PC-9 (cell line): Measurements from ENCODE around the gene TFCP2L1. TPM values are rescaled to one million over a fixed set of nuclear protein-coding genes. Genes with fewer than 3 reads are reported as not detected.

ENCODE experiments used
- BruUV-seq: library from RNA; stranded (reverse); fragments of 400-500 nt; replicated peaks from 2 replicates; lab custom pipeline; 2021; lab: Mats Ljungman, UMichigan
- CTCF ChIA-PET: fragments of 300-600 bp; sonication (Branson Sonifier 250); formaldehyde crosslinking; loops from one replicate; lab custom pipeline; 2022; ENCODE audit warnings: antibody characterized with exemption; lab: Charles Lee
- POLR2A ChIA-PET: fragments of 300-600 bp; sonication (Branson Sonifier 250); formaldehyde crosslinking; loops from one replicate; lab custom pipeline; 2022; ENCODE audit warnings: antibody characterized with exemption; ENCODE audit not compliant: unreplicated experiment; lab: Charles Lee
- DNase-seq, 2 experiments: peaks; one replicate each; pipeline versions ENCODE4 v3.0.0 to v3.0.0-alpha.2; 2015 to 2022; ENCODE audit warnings: mixed read lengths in 1 of 2
- H2AFZ ChIP-seq: fragments of 200-600 bp; sonication (generic); 2 replicates; pipeline ENCODE4 v1.8.1; 2017; ENCODE audit warnings: antibody characterized with exemption
- H3F3A ChIP-seq: fragments of 200-600 bp; sonication (generic); 2 replicates; pipeline ENCODE4 v1.8.1; 2017; ENCODE audit warnings: antibody characterized with exemption, mild to moderate bottlenecking, low read depth; ENCODE audit not compliant: insufficient read depth
- H3K27ac ChIP-seq: fragments of 200-600 bp; sonication (generic); 2 replicates; pipeline ENCODE4 v1.6.1; 2016; ENCODE audit warnings: mixed run types
- H3K27me3 ChIP-seq: fragments of 200-600 bp; sonication (generic); 2 replicates; pipeline ENCODE4 v1.6.1; 2016; ENCODE audit warnings: low read depth, mixed run types; ENCODE audit not compliant: insufficient read depth
- H3K36me3 ChIP-seq: fragments of 200-600 bp; sonication (generic); 2 replicates; pipeline ENCODE4 v1.6.1; 2016; ENCODE audit warnings: low read depth, mixed run types
- H3K4me1 ChIP-seq: fragments of 200-600 bp; sonication (generic); replicated peaks from 2 replicates; pipeline ENCODE4 v1.6.1; 2016; ENCODE audit warnings: mixed run types; ENCODE audit not compliant: insufficient read depth
- H3K4me2 ChIP-seq: fragments of 200-600 bp; sonication (generic); 2 replicates; pipeline ENCODE4 v1.6.1; 2017; ENCODE audit warnings: mixed run types
- H3K4me3 ChIP-seq: fragments of 200-600 bp; sonication (generic); 2 replicates; pipeline ENCODE4 v1.6.1; 2016; ENCODE audit warnings: mixed run types
- H3K79me2 ChIP-seq: fragments of 200-600 bp; sonication (generic); 2 replicates; pipeline ENCODE4 v1.6.1; 2017; ENCODE audit warnings: low read depth, mixed run types
- H3K9me2 ChIP-seq: fragments of 200-600 bp; sonication (generic); 2 replicates; pipeline ENCODE4 v1.8.1; 2017; ENCODE audit warnings: mild to moderate bottlenecking; ENCODE audit not compliant: insufficient read depth
- H3K9me3 ChIP-seq: fragments of 200-600 bp; sonication (generic); 2 replicates; pipeline ENCODE4 v1.8.1; 2016; ENCODE audit warnings: low read depth; ENCODE audit not compliant: insufficient read depth
- H4K20me1 ChIP-seq: fragments of 200-600 bp; sonication (generic); 2 replicates; pipeline ENCODE4 v1.8.1; 2017; ENCODE audit not compliant: insufficient read depth
- CTCF ChIP-seq: fragments of 200-600 bp; sonication (generic); conservative IDR thresholded peaks from 2 replicates; pipeline ENCODE4 v1.6.1; 2017; ENCODE audit warnings: mixed run types, antibody characterized with exemption, mild to moderate bottlenecking, moderate library complexity
- EZH2 ChIP-seq: fragments of 200-600 bp; sonication (generic); IDR thresholded peaks from 2 replicates; pipeline ENCODE4 v1.8.0; 2017; ENCODE audit warnings: antibody characterized with exemption, low read depth
- intact Hi-C: fragments of 100-400 bp; cut with micrococcal nuclease; formaldehyde crosslinking; loops from one replicate; pipeline ENCODE4 v1.10.0; 2022; ENCODE audit not compliant: unreplicated experiment
- total RNA-seq: library from RNA; stranded (reverse); gene quantifications from 2 replicates; pipeline ENCODE4 v1.2.3, GENCODE V29; 2021

TFCP2L1 gene
- total RNA-seq, 1 experiment from 2014 or later: 4.6 TPM

GRCh38 chr2:121263996-121264715 lies 20.8 kb downstream of the TFCP2L1 start:
- H3K27ac ChIP-seq: no peak overlapping the region
- peaks cover 5% of the 10 kb centered on the region; the same call in 1 of the 2 replicates for H3F3A ChIP-seq

GRCh38 chr2:121260370-121261154 lies 24.4 kb downstream of the TFCP2L1 start:
- Histone ChIP-seq H3K79me2 (no peaks in the 10 kb centered on the region), H3K9me2 (no peaks in the 10 kb centered on the region), H3K36me3 (no peaks in the 10 kb centered on the region), H3K27ac (no peak overlapping the region), H3K4me3 (no peak overlapping the region), H3K4me1 (peaks cover 9% of the 10 kb centered on the region), H3K4me2 (no peak overlapping the region), H4K20me1 (no peaks in the 10 kb centered on the region), H3K9me3 (no peaks in the 10 kb centered on the region), H2AFZ (no peak overlapping the region), H3F3A (peaks cover 5% of the 10 kb centered on the region; the same call in 1 of the 2 replicates), H3K27me3 (no peaks in the 10 kb centered on the region)
- no peak for DNase-seq
- ChIA-PET POLR2A (no interaction called here), CTCF (no interaction called here)
- intact Hi-C loops: no loop called here
- TF ChIP-seq EZH2 (no peak), CTCF (no peak)
- no TSS peak for BruUV-seq

More at GRCh38 chr2:121263996-121264715, 20.8 kb downstream of the TFCP2L1 start:
- ChIA-PET POLR2A (interaction anchor here (0.7 kb wide), 1 partner anchor 51 kb away, joined by 4 read pairs; no protein-coding TSS in a partner anchor), CTCF (no interaction called here)
- H3K79me2 ChIP-seq: no peaks in the 10 kb centered on the region
- no peak for DNase-seq
- BruUV-seq: no TSS peak
- TF ChIP-seq CTCF: 0 out of 2 replicates have a peak, but pooled peaks have one; percentile 28
- TF ChIP-seq EZH2: no peak
- no peaks in the 10 kb centered on the region for H4K20me1 ChIP-seq
- H3K4me3 ChIP-seq: no peak overlapping the region
- H2AFZ ChIP-seq: no peak overlapping the region
- peaks cover 9% of the 10 kb centered on the region for H3K4me1 ChIP-seq
- H3K9me3 ChIP-seq: no peaks in the 10 kb centered on the region
- H3K9me2 ChIP-seq: no peaks in the 10 kb centered on the region
- no peak overlapping the region for H3K4me2 ChIP-seq
- H3K36me3 ChIP-seq: no peaks in the 10 kb centered on the region
- no peaks in the 10 kb centered on the region for H3K27me3 ChIP-seq
- intact Hi-C loops: no loop called here

- no peaks in the 10 kb centered on the region for H3K79me2 ChIP-seq
Measured at GRCh38 chr2:121258051-121258450, 27.0 kb downstream of the TFCP2L1 start.

More at GRCh38 chr2:121258051-121258450, 27.0 kb downstream of the TFCP2L1 start:
- H3K4me2 ChIP-seq: no peak overlapping the region
- H3K4me3 ChIP-seq: no peak overlapping the region
- H3K9me2 ChIP-seq: no peaks in the 10 kb centered on the region
- TF ChIP-seq EZH2 (no peak), CTCF (no peak)
- no peaks in the 10 kb centered on the region for H3F3A ChIP-seq
- BruUV-seq: no TSS peak
- intact Hi-C loops: no loop called here
- no peaks in the 10 kb centered on the region for H3K9me3 ChIP-seq
- H3K27me3 ChIP-seq: no peaks in the 10 kb centered on the region
- CTCF ChIA-PET: no interaction called here
- no peaks in the 10 kb centered on the region for H4K20me1 ChIP-seq
- no peaks in the 10 kb centered on the region for H3K36me3 ChIP-seq
- no peak for DNase-seq
- H2AFZ ChIP-seq: no peak overlapping the region
- H3K27ac ChIP-seq: no peak overlapping the region
- POLR2A ChIA-PET: no interaction called here
- H3K4me1 ChIP-seq: no peaks in the 10 kb centered on the region
